Nephron (organoid): ENCODE data around the gene URAD.
"Not testable (repeated sequence)": the region's sequence is repeated elsewhere in the genome, so short reads cannot be mapped to it uniquely, and the experiment has no call there.

Experiments used
- H3K27ac Mint-ChIP-seq, 3 experiments: 2 replicates each; pipeline ENCODE4 v1.8.0; 2020; ENCODE audit warnings: mixed read lengths in 3 of 3, mild to moderate bottlenecking in 2 of 3, moderate library complexity in 1 of 3
- H3K27me3 Mint-ChIP-seq: 2 replicates; pipeline ENCODE4 v1.8.0; 2021; ENCODE audit warnings: low read depth, mild to moderate bottlenecking, moderate library complexity, mixed read lengths
- H3K36me3 Mint-ChIP-seq: 2 replicates; pipeline ENCODE4 v1.8.0; 2020; ENCODE audit warnings: low read depth, mixed read lengths
- H3K4me1 Mint-ChIP-seq: 2 replicates; pipeline ENCODE4 v1.8.0; 2020; ENCODE audit warnings: mixed read lengths
- H3K4me3 Mint-ChIP-seq, 3 experiments: 2 replicates each; pipeline ENCODE4 v1.8.0; 2020; ENCODE audit warnings: mild to moderate bottlenecking in 3 of 3, mixed read lengths in 3 of 3, moderate library complexity in 2 of 3
- H3K9me3 Mint-ChIP-seq: 2 replicates; pipeline ENCODE4 v1.8.0; 2020; ENCODE audit warnings: mixed read lengths
- CTCF ChIP-seq, 3 experiments: fragments of 200-600 bp; sonication (generic); IDR thresholded peaks; one replicate each; pipeline ENCODE4 v1.5.0; 2021; ENCODE audit warnings: antibody characterized with exemption in 3 of 3; ENCODE audit not compliant: unreplicated experiment in 3 of 3

URAD gene

DNA sequence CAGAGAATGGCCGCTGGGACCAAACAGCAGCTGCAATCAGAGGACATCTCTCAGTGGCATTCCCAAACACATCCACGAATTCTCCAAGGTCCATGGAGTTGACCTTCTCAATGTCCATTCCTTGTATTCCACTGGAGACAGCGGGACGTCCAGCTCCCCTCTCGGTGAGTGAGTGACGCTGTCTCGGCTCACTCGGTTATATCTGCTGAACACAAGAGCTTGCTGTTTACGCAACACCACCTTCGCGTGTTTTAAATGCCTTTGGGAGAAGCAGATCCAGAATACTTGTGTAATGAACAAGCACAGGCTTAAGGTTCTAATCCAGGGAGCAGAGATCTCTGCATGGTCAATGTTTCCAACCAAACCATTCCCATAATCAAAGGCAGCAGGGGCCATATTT is at the start of gene URAD:
TSS of gene URAD (minus strand) at position 174 of the 400 bp plus-strand sequence. CDS start at position 118, 56 bp downstream.
- no peak within 1 kb of the TSS for H3K27ac Mint-ChIP-seq
- no peaks in the 10 kb centered on the region for H3K9me3 Mint-ChIP-seq
- TF ChIP-seq CTCF (IDR thresholded peaks at IDR 0.05; ENCODE audit: unreplicated experiment in 3 of 3): no peak
- peaks cover 70% of the 10 kb centered on the region for H3K27me3 Mint-ChIP-seq
- no peak within 1 kb of the TSS for H3K4me3 Mint-ChIP-seq
- no peaks in the 10 kb centered on the region for H3K4me1 Mint-ChIP-seq
- H3K36me3 Mint-ChIP-seq: no peaks in the 10 kb centered on the region

DNA sequence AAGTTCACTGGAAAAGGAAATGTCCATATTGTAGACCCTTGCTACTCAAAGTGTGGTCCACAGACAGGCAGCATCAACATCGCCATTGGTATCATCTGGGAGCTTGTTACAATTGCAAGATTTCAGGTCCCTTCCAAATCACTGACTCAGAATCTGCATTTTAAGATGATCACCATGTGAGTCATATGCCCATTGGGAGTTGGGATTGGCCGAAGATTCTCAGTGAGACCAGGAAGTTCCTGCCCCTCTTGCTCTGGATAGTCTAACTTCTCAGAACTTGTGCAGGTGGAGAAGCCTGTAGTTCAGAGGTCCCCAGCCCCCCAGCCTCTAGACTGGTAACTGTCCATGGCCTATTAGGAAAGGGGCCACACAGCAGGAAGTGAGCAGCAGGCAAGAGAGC is 48.9 kb upstream of the URAD start:
- no peak for TF ChIP-seq CTCF (IDR thresholded peaks at IDR 0.05; ENCODE audit: unreplicated experiment in 3 of 3)
- H3K36me3 Mint-ChIP-seq: no peaks in the 10 kb centered on the region
- H3K4me3 Mint-ChIP-seq: no peak overlapping the region
- no peak overlapping the region for H3K27ac Mint-ChIP-seq
- H3K4me1 Mint-ChIP-seq: no peaks in the 10 kb centered on the region
- no peaks in the 10 kb centered on the region for H3K9me3 Mint-ChIP-seq
- H3K27me3 Mint-ChIP-seq: peaks cover 20% of the 10 kb centered on the region

DNA sequence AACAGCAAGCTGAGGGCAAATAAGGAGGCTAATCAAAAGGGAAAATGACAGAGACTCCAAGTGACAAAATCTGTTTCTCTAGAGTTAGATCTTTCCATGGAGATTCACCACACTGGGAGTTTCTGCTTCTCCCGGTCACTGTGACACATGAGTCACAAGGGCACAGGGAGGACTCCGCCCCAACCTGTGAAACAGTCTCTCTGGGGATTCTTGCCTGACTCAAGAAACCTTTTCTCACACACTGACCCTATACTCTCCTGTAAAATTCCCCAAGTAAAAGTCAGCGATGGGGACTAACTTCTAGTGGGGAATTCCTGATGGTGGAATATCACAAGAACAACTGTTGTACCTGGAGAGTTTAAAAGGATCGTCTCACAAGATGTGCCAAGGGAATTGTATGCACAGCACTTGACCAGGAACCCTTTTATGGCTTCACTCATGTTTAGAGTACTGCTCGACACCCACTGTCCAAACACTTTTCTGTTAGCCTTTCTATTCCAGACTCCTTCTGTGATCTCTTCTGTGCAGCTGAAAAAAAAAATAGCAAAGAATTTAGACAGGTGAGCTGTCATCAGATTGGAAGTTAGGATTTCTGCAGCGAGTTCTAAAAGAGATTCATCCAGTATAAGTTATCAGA is 46.8 kb upstream of the URAD start:
- no peaks in the 10 kb centered on the region for H3K9me3 Mint-ChIP-seq
- no peaks in the 10 kb centered on the region for H3K4me1 Mint-ChIP-seq
- H3K36me3 Mint-ChIP-seq: no peaks in the 10 kb centered on the region
- H3K27me3 Mint-ChIP-seq: peaks cover 32% of the 10 kb centered on the region
- no peak overlapping the region for H3K4me3 Mint-ChIP-seq
- TF ChIP-seq CTCF (IDR thresholded peaks at IDR 0.05; ENCODE audit: unreplicated experiment in 3 of 3): no peak
- H3K27ac Mint-ChIP-seq: no peak overlapping the region

DNA sequence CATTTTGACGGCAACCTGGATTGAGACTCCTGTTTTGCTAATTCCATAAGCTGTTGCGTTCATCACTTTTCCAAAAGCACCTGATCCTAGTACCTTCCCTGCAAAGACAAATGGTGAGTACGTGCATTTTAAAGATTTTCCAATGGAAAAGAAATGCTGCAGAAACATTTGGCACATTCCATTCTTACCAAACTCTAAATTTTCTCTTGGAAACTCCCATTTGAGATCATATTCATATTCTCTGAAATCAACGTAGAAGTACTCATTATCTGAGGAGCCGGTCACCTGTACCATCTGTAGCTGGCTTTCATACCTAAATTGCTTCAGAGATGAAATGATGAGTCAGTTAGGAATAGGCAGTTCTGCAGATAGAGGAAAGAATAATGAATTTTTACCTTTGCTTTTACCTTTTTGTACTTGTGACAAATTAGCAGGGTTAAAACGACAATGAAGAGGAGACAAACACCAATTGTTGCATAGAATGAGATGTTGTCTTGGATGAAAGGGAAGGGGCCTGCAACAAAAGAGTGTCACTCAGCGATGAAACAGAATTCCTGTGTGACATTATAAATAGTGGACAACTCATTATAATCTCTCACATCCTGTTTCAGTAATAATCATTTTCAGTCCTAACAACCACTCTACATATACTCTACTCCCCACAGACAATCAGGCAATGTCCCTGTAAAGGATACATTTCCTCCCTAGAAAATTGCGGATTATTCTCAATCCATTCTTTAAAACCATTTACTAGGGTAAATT is 45.6 kb upstream of the URAD start:
- TF ChIP-seq CTCF (IDR thresholded peaks at IDR 0.05; ENCODE audit: unreplicated experiment in 3 of 3): no peak
- H3K4me1 Mint-ChIP-seq: no peaks in the 10 kb centered on the region

GRCh38 chr13:28032438-28032837 is 43.9 kb upstream of the URAD start:
- not testable (repeated sequence) for H3K4me1 Mint-ChIP-seq, H3K9me3 Mint-ChIP-seq, H3K4me3 Mint-ChIP-seq, H3K27ac Mint-ChIP-seq, H3K36me3 Mint-ChIP-seq
- H3K27me3 Mint-ChIP-seq: peaks cover 27% of the 10 kb centered on the region

More for the DNA sequence above, 45.6 kb upstream of the URAD start:
- H3K4me3 Mint-ChIP-seq: no peak overlapping the region
- H3K9me3 Mint-ChIP-seq: no peaks in the 10 kb centered on the region
- no peaks in the 10 kb centered on the region for H3K36me3 Mint-ChIP-seq
- no peak overlapping the region for H3K27ac Mint-ChIP-seq
- H3K27me3 Mint-ChIP-seq: peaks cover 27% of the 10 kb centered on the region

GRCh38 chr13:28031896-28032288 is 43.4 kb upstream of the URAD start:
- TF ChIP-seq CTCF (IDR thresholded peaks at IDR 0.05; ENCODE audit: unreplicated experiment in 3 of 3): no peak
- H3K4me1 Mint-ChIP-seq: no peaks in the 10 kb centered on the region
- H3K27ac Mint-ChIP-seq: no peak overlapping the region
- no peaks in the 10 kb centered on the region for H3K9me3 Mint-ChIP-seq
- H3K4me3 Mint-ChIP-seq: no peak overlapping the region
- H3K27me3 Mint-ChIP-seq: peaks cover 27% of the 10 kb centered on the region
- H3K36me3 Mint-ChIP-seq: no peaks in the 10 kb centered on the region
